GM10248 (cell line): Measurements from ENCODE around the gene ALDH3A1.
A peak's percentile ranks its signal among the peaks of the same experiment; 100 is the strongest.

Experiments used
- CTCF ChIA-PET: fragments of 300-600 bp; sonication (Branson Sonifier 250); formaldehyde crosslinking; extraction: SDS; loops from one replicate; lab custom pipeline; 2021; ENCODE audit warnings: antibody characterized with exemption; lab: Yijun Ruan, JAX
- POLR2A ChIA-PET: fragments of 350-650 bp; sonication (Branson Sonifier 250); formaldehyde crosslinking; extraction: SDS; loops from one replicate; lab custom pipeline; 2020; ENCODE audit warnings: antibody characterized with exemption; lab: Yijun Ruan, JAX
- DNase-seq: peaks from one replicate; pipeline ENCODE4 v3.0.0; 2012; ENCODE audit errors: extremely low spot score
- TF ChIP-seq, protein P1 (sequence below): IDR thresholded peaks from 2 replicates; pipeline ENCODE4 v1.5.1; 2012; ENCODE audit warnings: mild to moderate bottlenecking, low read depth; ENCODE audit errors: extremely low read depth, missing control alignments, control extremely low read depth

ALDH3A1 gene

DNA sequence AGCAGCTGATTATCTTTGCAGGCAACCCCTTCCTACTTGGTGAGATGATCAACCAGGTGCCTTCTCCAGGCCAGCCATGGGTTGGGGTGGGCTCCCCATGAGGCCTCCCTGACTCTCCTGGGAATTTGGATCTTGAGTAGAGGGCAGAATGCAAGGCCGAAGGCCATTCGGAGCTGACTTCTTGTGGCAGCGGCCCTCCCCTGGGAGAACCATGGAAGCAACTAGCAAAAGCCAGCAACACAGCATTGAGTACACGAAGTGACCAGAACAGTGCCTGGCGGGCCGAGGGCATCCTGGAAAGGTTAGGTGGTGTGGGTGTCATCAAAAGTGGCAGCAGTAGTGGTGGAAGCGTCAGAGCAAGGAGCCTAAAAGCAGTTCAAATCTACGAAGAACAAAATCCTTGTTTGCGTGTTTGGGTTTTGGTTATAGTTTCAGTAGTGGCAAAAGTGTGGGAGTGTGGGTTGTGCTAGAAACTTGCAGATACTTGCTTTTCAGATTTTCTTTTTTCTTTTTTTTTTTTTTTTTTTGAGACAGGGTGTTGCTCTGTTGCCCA is 2.0 kb upstream of the ALDH3A1 start:
- CTCF ChIA-PET: interaction anchor here (1.0 to 12.8 kb wide), 2 partner anchors 15 to 237 kb away, joined by 4 to 162 read pairs; no protein-coding TSS in a partner anchor
- POLR2A ChIA-PET: no interaction called here
- no peak for DNase-seq
- TF ChIP-seq, protein P1, sequence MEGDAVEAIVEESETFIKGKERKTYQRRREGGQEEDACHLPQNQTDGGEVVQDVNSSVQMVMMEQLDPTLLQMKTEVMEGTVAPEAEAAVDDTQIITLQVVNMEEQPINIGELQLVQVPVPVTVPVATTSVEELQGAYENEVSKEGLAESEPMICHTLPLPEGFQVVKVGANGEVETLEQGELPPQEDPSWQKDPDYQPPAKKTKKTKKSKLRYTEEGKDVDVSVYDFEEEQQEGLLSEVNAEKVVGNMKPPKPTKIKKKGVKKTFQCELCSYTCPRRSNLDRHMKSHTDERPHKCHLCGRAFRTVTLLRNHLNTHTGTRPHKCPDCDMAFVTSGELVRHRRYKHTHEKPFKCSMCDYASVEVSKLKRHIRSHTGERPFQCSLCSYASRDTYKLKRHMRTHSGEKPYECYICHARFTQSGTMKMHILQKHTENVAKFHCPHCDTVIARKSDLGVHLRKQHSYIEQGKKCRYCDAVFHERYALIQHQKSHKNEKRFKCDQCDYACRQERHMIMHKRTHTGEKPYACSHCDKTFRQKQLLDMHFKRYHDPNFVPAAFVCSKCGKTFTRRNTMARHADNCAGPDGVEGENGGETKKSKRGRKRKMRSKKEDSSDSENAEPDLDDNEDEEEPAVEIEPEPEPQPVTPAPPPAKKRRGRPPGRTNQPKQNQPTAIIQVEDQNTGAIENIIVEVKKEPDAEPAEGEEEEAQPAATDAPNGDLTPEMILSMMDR: no peak

DNA sequence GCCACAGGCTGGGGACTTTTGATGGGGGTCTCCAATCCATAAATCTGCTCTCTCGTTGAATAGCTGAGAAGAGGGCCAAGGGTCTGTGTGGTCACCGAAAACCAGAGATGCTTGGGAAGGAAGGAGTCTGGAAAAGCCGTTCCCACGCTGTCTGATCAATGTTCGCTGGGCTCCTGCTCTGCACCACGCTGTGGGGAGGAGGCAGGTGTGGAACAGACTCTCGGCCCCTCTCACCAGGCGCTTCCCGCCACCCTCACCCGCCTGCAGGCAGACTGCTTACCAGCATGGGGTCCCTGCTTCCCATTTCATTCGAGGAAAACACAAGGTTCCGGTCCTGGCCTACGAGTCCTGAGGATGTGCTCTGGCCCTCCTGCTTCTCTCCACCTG is 702 bp upstream of the ALDH3A1 start:
- no peak for DNase-seq
- ChIA-PET CTCF (interaction anchor here (0.7 to 12.8 kb wide), 2 partner anchors 16 to 20 kb away, joined by 3 to 162 read pairs; no protein-coding TSS in a partner anchor), POLR2A (no interaction called here)
- TF ChIP-seq, protein P1: no peak

DNA sequence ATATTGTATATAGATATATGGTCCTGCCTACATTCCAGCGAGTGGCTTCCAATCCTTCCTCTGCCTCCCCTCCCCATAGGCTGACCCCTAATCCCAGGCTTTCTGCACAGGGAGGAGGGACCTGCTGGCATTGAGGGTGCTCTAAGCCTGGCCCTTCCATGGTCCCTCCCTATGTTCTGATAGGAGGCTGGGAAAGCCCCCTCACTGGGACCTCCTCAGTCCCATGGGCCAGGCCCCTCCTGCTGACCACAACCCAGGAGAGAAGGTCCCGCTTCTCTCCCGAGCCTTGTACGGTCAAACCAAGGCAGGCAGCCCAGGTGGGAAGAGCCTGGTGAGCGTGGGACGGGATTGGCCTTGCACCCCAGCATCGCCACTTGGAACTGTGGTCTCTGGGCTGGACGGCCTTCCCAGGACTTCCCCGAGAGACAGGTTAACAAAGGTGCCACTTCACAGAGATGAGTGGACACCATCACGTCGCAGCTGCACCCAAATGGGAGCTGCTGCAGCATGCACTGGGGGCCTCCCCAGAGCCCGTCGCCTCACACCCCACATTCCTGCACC is 859 bp downstream of the ALDH3A1 start:
- ChIA-PET POLR2A (no interaction called here), CTCF (interaction anchor here (0.9 to 12.8 kb wide), 3 partner anchors 8 to 336 kb away, joined by 3 to 162 read pairs (median 49); partner anchors contain the start of gene RNF112)
- TF ChIP-seq, protein P1: no peak
- DNase-seq: no peak

DNA sequence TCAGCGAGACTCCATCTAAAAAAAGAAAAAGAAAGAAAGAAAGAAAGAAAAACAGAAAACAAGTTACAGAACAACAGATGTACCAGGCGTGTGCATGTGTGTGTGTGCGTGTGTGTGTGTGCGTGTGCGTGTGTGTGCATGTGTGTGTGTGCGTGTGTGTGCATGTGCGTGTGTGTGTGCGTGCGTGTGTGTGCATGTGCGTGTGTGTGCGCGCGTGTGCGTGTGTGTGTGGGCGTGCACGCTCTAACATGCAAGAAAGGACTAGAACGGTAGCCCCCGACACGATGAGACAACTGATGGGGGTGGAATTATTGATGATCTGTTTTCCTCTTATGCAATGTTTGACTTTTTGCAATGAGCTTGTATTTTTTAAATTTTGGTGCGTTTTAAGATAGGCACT is 1.6 kb downstream of the ALDH3A1 start:
- ChIA-PET CTCF (interaction anchor here (2.8 to 12.8 kb wide), 3 partner anchors 9 to 18 kb away, joined by 13 to 162 read pairs (median 49); no protein-coding TSS in a partner anchor), POLR2A (no interaction called here)
- no peak for DNase-seq
- TF ChIP-seq, protein P1: no peak

DNA sequence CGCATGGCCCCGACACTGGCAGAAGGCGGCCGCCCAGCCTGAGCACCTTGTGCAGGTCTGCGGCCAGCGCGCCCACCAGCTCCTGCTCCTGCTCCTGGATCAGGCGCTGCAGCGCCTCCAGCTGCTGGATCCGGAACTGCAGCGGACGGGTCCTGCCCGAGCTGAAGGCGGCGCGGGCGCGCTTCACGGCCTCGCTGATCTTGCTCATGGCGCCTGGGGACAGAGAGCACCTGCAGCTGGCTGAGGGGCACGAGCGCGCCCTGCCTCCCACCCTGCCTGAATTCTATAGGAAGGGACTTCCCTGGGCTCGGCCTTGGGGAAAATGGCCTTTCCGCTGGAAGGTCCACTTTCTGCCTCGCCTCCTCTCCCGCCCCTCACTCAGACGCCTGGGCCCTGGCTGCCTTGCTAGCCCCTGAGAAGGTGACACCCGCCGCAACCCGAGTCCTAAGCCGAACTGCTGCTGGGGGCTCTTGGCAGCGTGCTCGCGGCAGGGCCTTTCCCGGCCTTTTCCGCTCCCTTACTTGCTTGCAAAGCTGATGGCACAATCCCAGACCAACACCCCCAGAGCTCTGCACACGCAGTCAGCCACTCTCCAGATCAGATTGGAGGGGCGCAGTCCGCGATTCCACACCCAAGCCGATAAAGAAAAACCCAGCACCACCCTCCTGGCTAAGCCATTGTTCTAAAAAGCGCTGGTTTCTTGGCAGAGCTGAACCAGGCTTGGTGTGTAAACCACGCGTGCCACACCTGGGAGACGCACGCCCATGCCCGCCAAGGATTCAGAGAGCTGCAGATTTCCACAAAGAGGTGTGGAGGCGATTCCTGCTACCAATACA is 3.0 kb downstream of the ALDH3A1 start:
- TF ChIP-seq, protein P1: peak; percentile 98
- DNase-seq: peak; percentile 89
- POLR2A ChIA-PET: interaction anchor here (0.9 kb wide), 1 partner anchor 96 kb away, joined by 5 read pairs; the partner anchor contains the start of gene ALDH3A2
- CTCF ChIA-PET: interaction anchor here (0.9 to 6.3 kb wide), 30 partner anchors 9 to 443 kb away, joined by 3 to 80 read pairs (median 4); partner anchors contain the start of genes ALDH3A2 and MAPK7

DNA sequence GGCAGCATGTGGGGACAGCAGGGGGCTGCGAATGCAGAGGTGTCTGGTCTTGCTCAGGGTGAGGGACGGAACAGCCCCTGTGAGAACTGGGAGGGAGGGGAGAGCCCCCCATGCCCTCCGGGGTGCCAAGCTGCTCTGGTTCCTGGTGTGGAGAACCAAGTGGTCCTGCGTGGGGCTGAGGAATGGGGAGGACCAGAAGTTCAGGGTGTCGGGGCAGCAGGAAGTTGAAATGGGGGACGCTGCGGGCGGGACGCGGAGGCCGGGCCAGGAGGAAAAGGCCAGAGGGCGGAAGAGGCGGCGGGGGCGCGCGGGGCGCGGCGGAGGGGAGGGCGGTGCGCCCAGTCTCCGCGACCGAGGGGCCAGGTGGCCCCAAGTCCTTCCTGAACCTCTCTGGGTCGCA is 3.6 kb downstream of the ALDH3A1 start:
- ChIA-PET CTCF (interaction anchor here (0.9 to 6.3 kb wide), 26 partner anchors 8 to 442 kb away, joined by 3 to 80 read pairs (median 4); partner anchors contain the start of genes ALDH3A2 and MAPK7), POLR2A (interaction anchor here (0.9 kb wide), 1 partner anchor 96 kb away, joined by 5 read pairs; the partner anchor contains the start of gene ALDH3A2)
- DNase-seq: peak; percentile 38
- TF ChIP-seq, protein P1: no peak
